Measurements from ENCODE around the gene RAP2A.
A peak's percentile ranks its signal among the peaks of the same experiment; 100 is the strongest.

Gene RAP2A

GRCh38 chr13:97433727-97434396, at the start of gene RAP2A:
RAP2A (plus strand) TSS chr13:97434169; CDS start chr13:97434471, 302 bp downstream.
- TF ChIP-seq SP1 (IDR thresholded peaks at IDR 0.05) (no peak), FOXK2 (IDR thresholded peaks at IDR 0.05) (peak; percentile 74)
- DNase-seq (ENCODE audit: extremely low spot score) = peak; percentile 77
- POLR2A ChIA-PET = interaction anchor here (0.5 to 2.0 kb wide), 6 partner anchors 15 to 419 kb away, joined by 3 to 7 read pairs (median 4); no protein-coding TSS in a partner anchor
- CTCF ChIA-PET = no interaction called here

- DNase-seq (ENCODE audit: extremely low spot score) = no peak
- CTCF ChIA-PET = no interaction called here
- TF ChIP-seq BHLHE40 (IDR thresholded peaks at IDR 0.05; ENCODE audit: borderline replicate concordance) (no peak), PKNOX1 (IDR thresholded peaks at IDR 0.05) (no peak), FOXA1 (IDR thresholded peaks at IDR 0.05) (no peak), ARNT (IDR thresholded peaks at IDR 0.05) (no peak), FOXK2 (IDR thresholded peaks at IDR 0.05) (no peak), L3MBTL2 (conservative IDR thresholded peaks at IDR 0.05) (no peak), CTBP1 (IDR thresholded peaks at IDR 0.05; ENCODE audit: borderline replicate concordance) (no peak), TARDBP (IDR thresholded peaks at IDR 0.05) (no peak), SP1 (IDR thresholded peaks at IDR 0.05) (no peak), ELF4 (IDR thresholded peaks at IDR 0.05) (no peak), ZNF384 (IDR thresholded peaks at IDR 0.05) (no peak), SUZ12 (IDR thresholded peaks at IDR 0.05) (no peak)
- POLR2A ChIA-PET = no interaction called here
Measured at GRCh38 chr13:97384371-97384770, 49.6 kb upstream of the RAP2A start.

- POLR2A ChIA-PET = no interaction called here
- TF ChIP-seq FOXK2 (IDR thresholded peaks at IDR 0.05) (no peak), SUZ12 (IDR thresholded peaks at IDR 0.05) (no peak), ELF4 (IDR thresholded peaks at IDR 0.05) (no peak), SP1 (IDR thresholded peaks at IDR 0.05) (no peak), HDGF (IDR thresholded peaks at IDR 0.05; ENCODE audit: borderline replicate concordance) (no peak), FOXM1 (IDR thresholded peaks at IDR 0.05; ENCODE audit: borderline replicate concordance) (no peak), TARDBP (IDR thresholded peaks at IDR 0.05) (no peak), PKNOX1 (IDR thresholded peaks at IDR 0.05) (no peak), ZNF384 (IDR thresholded peaks at IDR 0.05) (no peak), ARNT (IDR thresholded peaks at IDR 0.05) (no peak), BHLHE40 (IDR thresholded peaks at IDR 0.05; ENCODE audit: borderline replicate concordance) (no peak), NFRKB (IDR thresholded peaks at IDR 0.05) (no peak), L3MBTL2 (conservative IDR thresholded peaks at IDR 0.05) (no peak), FOXA1 (IDR thresholded peaks at IDR 0.05) (no peak), CTBP1 (IDR thresholded peaks at IDR 0.05; ENCODE audit: borderline replicate concordance) (no peak), LEF1 (IDR thresholded peaks at IDR 0.05; ENCODE audit: borderline replicate concordance) (no peak)
- no peak for DNase-seq (ENCODE audit: extremely low spot score)
- CTCF ChIA-PET = interaction anchor here (0.7 kb wide), 2 partner anchors 12 to 280 kb away, joined by 3 read pairs; no protein-coding TSS in a partner anchor
Measured at GRCh38 chr13:97385146-97385545, 48.8 kb upstream of the RAP2A start.

GRCh38 chr13:97385854-97386253, 48.1 kb upstream of the RAP2A start:
- ChIA-PET POLR2A (no interaction called here), CTCF (no interaction called here)
- no peak for DNase-seq (ENCODE audit: extremely low spot score)
- no peak for TF ChIP-seq FOXK2 (IDR thresholded peaks at IDR 0.05)
- TF ChIP-seq FOXM1 (IDR thresholded peaks at IDR 0.05; ENCODE audit: borderline replicate concordance) = no peak
- TF ChIP-seq ELF4 (IDR thresholded peaks at IDR 0.05) = no peak
- no peak for TF ChIP-seq ZNF384 (IDR thresholded peaks at IDR 0.05)
- no peak for TF ChIP-seq LEF1 (IDR thresholded peaks at IDR 0.05; ENCODE audit: borderline replicate concordance)
- TF ChIP-seq SUZ12 (IDR thresholded peaks at IDR 0.05) = no peak
- TF ChIP-seq FOXA1 (IDR thresholded peaks at IDR 0.05) = no peak
- TF ChIP-seq PKNOX1 (IDR thresholded peaks at IDR 0.05) = no peak
- TF ChIP-seq BHLHE40 (IDR thresholded peaks at IDR 0.05; ENCODE audit: borderline replicate concordance) = no peak
- TF ChIP-seq ARNT (IDR thresholded peaks at IDR 0.05) = no peak
- TF ChIP-seq CTBP1 (IDR thresholded peaks at IDR 0.05; ENCODE audit: borderline replicate concordance) = no peak
- TF ChIP-seq L3MBTL2 (conservative IDR thresholded peaks at IDR 0.05) = no peak
- TF ChIP-seq TARDBP (IDR thresholded peaks at IDR 0.05) = no peak
- TF ChIP-seq HDGF (IDR thresholded peaks at IDR 0.05; ENCODE audit: borderline replicate concordance) = no peak

- TF ChIP-seq L3MBTL2 (conservative IDR thresholded peaks at IDR 0.05) (no peak), ARNT (IDR thresholded peaks at IDR 0.05) (no peak), ZNF384 (IDR thresholded peaks at IDR 0.05) (no peak), CTBP1 (IDR thresholded peaks at IDR 0.05; ENCODE audit: borderline replicate concordance) (no peak), FOXM1 (IDR thresholded peaks at IDR 0.05; ENCODE audit: borderline replicate concordance) (no peak), ELF4 (IDR thresholded peaks at IDR 0.05) (no peak), PKNOX1 (IDR thresholded peaks at IDR 0.05) (no peak), FOXA1 (IDR thresholded peaks at IDR 0.05) (no peak), FOXK2 (IDR thresholded peaks at IDR 0.05) (no peak), SUZ12 (IDR thresholded peaks at IDR 0.05) (no peak), SP1 (IDR thresholded peaks at IDR 0.05) (no peak), HDGF (IDR thresholded peaks at IDR 0.05; ENCODE audit: borderline replicate concordance) (no peak), TARDBP (IDR thresholded peaks at IDR 0.05) (no peak)
- no peak for DNase-seq (ENCODE audit: extremely low spot score)
- POLR2A ChIA-PET = no interaction called here
- CTCF ChIA-PET = no interaction called here
Measured at GRCh38 chr13:97386801-97387484, 47.0 kb upstream of the RAP2A start.
